ENCODE data around the gene PRDM4.

The PRDM4 gene

DNA sequence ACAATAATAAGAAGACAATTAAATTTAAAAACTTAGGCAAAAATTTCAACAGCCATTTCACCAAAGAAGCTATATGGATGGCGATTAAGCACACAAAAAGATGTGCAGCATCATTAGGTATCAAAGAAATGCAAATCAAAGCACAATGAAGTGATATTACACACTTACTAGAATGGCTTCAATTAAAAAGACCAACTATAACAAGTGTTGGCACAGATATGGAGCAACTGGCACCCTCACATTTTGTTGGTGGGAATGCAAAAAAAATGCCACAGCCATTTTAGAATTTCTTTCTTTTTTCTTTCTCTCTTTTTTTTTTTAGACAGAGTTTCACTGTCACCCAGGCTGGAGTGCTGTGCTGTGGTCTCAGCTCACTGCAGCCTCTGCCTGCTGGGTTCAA lies 1.9 kb upstream of the PRDM4 start:
- no peak overlapping the region for H3K27ac ChIP-seq (ENCODE audit: low read depth, low read length, poor library complexity, severe bottlenecking)
- no peaks in the 10 kb centered on the region for H4K20me1 ChIP-seq (ENCODE audit: insufficient read depth, low read length)
- peaks cover 22% of the 10 kb centered on the region for H3K4me1 ChIP-seq (ENCODE audit: insufficient read depth, low read length, severe bottlenecking)
- H3K9me2 ChIP-seq (ENCODE audit: low read depth, low read length): no peaks in the 10 kb centered on the region
- no peak for TF ChIP-seq EZH2 (IDR thresholded peaks at IDR 0.05; ENCODE audit: borderline replicate concordance, low read length)
- TF ChIP-seq, protein P1, sequence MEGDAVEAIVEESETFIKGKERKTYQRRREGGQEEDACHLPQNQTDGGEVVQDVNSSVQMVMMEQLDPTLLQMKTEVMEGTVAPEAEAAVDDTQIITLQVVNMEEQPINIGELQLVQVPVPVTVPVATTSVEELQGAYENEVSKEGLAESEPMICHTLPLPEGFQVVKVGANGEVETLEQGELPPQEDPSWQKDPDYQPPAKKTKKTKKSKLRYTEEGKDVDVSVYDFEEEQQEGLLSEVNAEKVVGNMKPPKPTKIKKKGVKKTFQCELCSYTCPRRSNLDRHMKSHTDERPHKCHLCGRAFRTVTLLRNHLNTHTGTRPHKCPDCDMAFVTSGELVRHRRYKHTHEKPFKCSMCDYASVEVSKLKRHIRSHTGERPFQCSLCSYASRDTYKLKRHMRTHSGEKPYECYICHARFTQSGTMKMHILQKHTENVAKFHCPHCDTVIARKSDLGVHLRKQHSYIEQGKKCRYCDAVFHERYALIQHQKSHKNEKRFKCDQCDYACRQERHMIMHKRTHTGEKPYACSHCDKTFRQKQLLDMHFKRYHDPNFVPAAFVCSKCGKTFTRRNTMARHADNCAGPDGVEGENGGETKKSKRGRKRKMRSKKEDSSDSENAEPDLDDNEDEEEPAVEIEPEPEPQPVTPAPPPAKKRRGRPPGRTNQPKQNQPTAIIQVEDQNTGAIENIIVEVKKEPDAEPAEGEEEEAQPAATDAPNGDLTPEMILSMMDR (IDR thresholded peaks at IDR 0.05; ENCODE audit: low read length): no peak
- no peak overlapping the region for H3K9ac ChIP-seq (ENCODE audit: low read length)
- H3K4me2 ChIP-seq (ENCODE audit: low read length): no peak overlapping the region
- H3K4me3 ChIP-seq (ENCODE audit: low read depth, low read length, poor library complexity, severe bottlenecking): no peak overlapping the region
- H3K27me3 ChIP-seq (ENCODE audit: insufficient read depth, low read length): no peaks in the 10 kb centered on the region
- no peaks in the 10 kb centered on the region for H3F3A ChIP-seq (ENCODE audit: insufficient read depth, low read length)
- no peak overlapping the region for H2AFZ ChIP-seq (ENCODE audit: low read length)
- H3K36me3 ChIP-seq (ENCODE audit: insufficient read depth, low read length): no peaks in the 10 kb centered on the region
- H3K9me3 ChIP-seq (ENCODE audit: low read length): no peaks in the 10 kb centered on the region
- peaks cover 23% of the 10 kb centered on the region for H3K79me2 ChIP-seq (ENCODE audit: insufficient read depth, low read length)

DNA sequence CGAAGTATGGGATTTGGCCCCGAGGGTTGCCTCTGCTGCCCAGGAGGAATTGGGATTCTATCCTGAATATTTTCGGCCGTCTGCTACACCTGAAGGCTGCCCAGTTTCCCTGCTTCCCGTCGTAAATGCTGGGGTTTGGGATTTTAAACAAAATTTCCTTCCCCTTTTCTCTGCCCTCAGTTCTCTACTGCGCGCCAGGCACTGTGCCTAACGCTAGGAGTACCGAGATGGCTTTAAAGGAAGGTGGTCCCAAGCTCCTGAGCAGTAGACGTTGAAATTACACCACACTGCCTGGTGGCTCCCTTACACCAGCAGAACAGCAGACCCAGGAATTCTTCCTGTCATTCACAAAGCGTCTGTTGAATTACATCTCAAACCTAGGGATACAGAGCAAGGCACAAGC lies 566 bp upstream of the PRDM4 start:
- Histone ChIP-seq H2AFZ (ENCODE audit: low read length) (peak overlapping the region; percentile 86), H3K36me3 (ENCODE audit: insufficient read depth, low read length) (peaks cover 6% of the 10 kb centered on the region; the same call in 1 of the 2 replicates), H4K20me1 (ENCODE audit: insufficient read depth, low read length) (no peaks in the 10 kb centered on the region), H3K27ac (ENCODE audit: low read depth, low read length, poor library complexity, severe bottlenecking) (no peak overlapping the region), H3F3A (ENCODE audit: insufficient read depth, low read length) (no peaks in the 10 kb centered on the region), H3K79me2 (ENCODE audit: insufficient read depth, low read length) (peaks cover 23% of the 10 kb centered on the region), H3K27me3 (ENCODE audit: insufficient read depth, low read length) (no peaks in the 10 kb centered on the region), H3K9me2 (ENCODE audit: low read depth, low read length) (no peaks in the 10 kb centered on the region), H3K9me3 (ENCODE audit: low read length) (no peaks in the 10 kb centered on the region), H3K4me2 (ENCODE audit: low read length) (peak overlapping the region; percentile 77), H3K9ac (ENCODE audit: low read length) (peak overlapping the region; percentile 61), H3K4me1 (ENCODE audit: insufficient read depth, low read length, severe bottlenecking) (peaks cover 22% of the 10 kb centered on the region), H3K4me3 (ENCODE audit: low read depth, low read length, poor library complexity, severe bottlenecking) (peak overlapping the region; percentile 91)
- TF ChIP-seq EZH2 (IDR thresholded peaks at IDR 0.05; ENCODE audit: borderline replicate concordance, low read length): no peak
- TF ChIP-seq, protein P1 (IDR thresholded peaks at IDR 0.05; ENCODE audit: low read length): no peak

DNA sequence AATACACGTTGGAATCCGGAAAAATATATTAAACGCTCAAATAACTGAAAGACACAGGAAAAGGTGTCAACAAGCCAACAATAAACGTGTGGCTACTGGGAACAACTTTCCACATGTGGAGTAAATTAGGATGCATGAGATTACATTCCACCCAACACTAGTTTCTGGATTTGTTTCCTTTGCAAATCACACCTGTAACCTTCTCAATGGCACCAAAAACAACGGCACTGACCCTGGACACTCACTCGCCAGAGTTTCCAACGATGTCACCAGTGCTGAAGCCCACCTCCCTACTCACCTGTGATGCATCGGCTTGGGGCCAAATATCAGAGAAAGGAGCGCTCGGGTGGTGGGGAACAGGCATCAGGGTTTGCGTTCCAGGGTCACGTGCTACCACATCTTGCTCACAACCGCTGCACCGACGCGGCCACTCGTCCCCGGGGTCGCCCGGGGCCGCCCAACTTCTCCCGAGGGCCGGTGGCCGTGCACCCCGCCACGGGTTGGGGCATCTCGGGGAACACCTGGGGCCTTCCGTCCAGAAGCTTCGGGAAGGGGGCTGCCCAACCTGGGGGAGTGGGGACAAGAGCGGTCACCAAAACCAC lies 629 bp downstream of the PRDM4 start:
- Histone ChIP-seq H3K79me2 (ENCODE audit: insufficient read depth, low read length) (peaks cover 23% of the 10 kb centered on the region), H3K9me3 (ENCODE audit: low read length) (no peaks in the 10 kb centered on the region), H3K36me3 (ENCODE audit: insufficient read depth, low read length) (peaks cover 15% of the 10 kb centered on the region; the same call in 1 of the 2 replicates), H3F3A (ENCODE audit: insufficient read depth, low read length) (no peaks in the 10 kb centered on the region), H3K9me2 (ENCODE audit: low read depth, low read length) (no peaks in the 10 kb centered on the region), H3K4me1 (ENCODE audit: insufficient read depth, low read length, severe bottlenecking) (peaks cover 22% of the 10 kb centered on the region), H3K4me3 (ENCODE audit: low read depth, low read length, poor library complexity, severe bottlenecking) (peak overlapping the region; percentile 91), H3K27ac (ENCODE audit: low read depth, low read length, poor library complexity, severe bottlenecking) (peak overlapping the region; percentile 43), H4K20me1 (ENCODE audit: insufficient read depth, low read length) (no peaks in the 10 kb centered on the region), H3K4me2 (ENCODE audit: low read length) (peak overlapping the region; percentile 97), H2AFZ (ENCODE audit: low read length) (no peak overlapping the region), H3K9ac (ENCODE audit: low read length) (peak overlapping the region; percentile 90), H3K27me3 (ENCODE audit: insufficient read depth, low read length) (no peaks in the 10 kb centered on the region)
- TF ChIP-seq, protein P1 (IDR thresholded peaks at IDR 0.05; ENCODE audit: low read length): no peak
- no peak for TF ChIP-seq EZH2 (IDR thresholded peaks at IDR 0.05; ENCODE audit: borderline replicate concordance, low read length)

Data from OCI-LY1 (cell line).